NT2/D1 (cell line): Measurements from ENCODE around the gene AGRN.

Source experiments
- SUZ12 ChIP-seq: IDR thresholded peaks from 2 replicates; pipeline ENCODE4 v1.6.1; 2011; ENCODE audit not compliant: insufficient read length, insufficient read depth; ENCODE audit errors: extremely low read depth
- YY1 ChIP-seq: IDR thresholded peaks from 2 replicates; pipeline ENCODE4 v1.6.1; 2011; ENCODE audit not compliant: insufficient read length, insufficient read depth
- ZNF274 ChIP-seq: IDR thresholded peaks from 2 replicates; pipeline ENCODE4 v1.6.1; 2011; ENCODE audit warnings: mild to moderate bottlenecking, low read depth, low read length

GRCh38 chr1:983798-984475 is 36.0 kb upstream of the AGRN start:
- TF ChIP-seq ZNF274 (no peak), SUZ12 (no peak), YY1 (no peak)
